HG02588 (cell line): ENCODE measurements around the gene IGF1R.
"Not testable (repeated sequence)": the region's sequence is repeated elsewhere in the genome, so short reads cannot be mapped to it uniquely, and the experiment has no call there.

Experiments used
- ATAC-seq: cut with Tn5 transposase; IDR thresholded peaks from one replicate; pipeline ENCODE4 v1.9.1; 2021; ENCODE audit warnings: mild to moderate bottlenecking, moderate library complexity; ENCODE audit not compliant: unreplicated experiment

IGF1R gene

GRCh38 chr15:98647774-98648653 lies at the start of gene IGF1R:
IGF1R (plus strand) TSS chr15:98648539; CDS start chr15:98649582, 1,043 bp downstream.
- peak; percentile 64 for ATAC-seq

DNA sequence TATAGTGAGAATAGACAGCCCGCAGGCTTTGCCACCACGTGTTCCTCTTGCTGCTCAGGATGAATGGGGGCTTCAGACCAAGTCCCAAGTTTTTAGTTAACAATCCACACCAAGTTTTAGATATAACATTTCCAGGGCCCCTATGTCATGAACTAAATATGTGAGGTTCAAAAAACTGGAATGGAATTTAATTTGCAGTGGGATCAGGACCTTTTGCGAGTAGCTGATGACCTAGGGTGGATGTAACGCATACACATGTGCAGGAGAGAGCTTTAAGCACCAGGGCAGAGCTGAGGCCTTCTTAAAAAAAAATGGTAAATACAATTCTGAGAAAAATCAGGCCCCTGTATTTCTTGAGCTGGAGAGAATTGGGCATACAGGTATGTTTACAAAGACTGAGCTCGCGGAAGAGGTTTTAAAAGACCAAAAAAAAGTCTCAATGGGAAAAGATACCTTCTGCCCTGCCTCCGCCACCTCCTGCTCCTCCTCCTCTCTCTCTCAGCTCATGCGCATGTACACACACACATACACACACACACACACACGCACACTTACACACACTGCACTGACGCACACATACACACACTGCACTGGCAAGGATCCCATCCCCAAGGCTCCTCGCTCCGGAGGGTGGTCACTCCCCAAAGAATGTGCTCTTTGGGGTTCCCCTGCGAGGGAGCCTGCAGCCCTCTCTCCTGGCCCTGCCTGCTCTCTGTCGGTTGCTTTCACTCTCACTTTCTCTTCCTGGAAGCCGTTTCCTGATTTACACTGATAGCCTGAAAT lies 48.2 kb upstream of the IGF1R start:
- peak; percentile 70 for ATAC-seq

DNA sequence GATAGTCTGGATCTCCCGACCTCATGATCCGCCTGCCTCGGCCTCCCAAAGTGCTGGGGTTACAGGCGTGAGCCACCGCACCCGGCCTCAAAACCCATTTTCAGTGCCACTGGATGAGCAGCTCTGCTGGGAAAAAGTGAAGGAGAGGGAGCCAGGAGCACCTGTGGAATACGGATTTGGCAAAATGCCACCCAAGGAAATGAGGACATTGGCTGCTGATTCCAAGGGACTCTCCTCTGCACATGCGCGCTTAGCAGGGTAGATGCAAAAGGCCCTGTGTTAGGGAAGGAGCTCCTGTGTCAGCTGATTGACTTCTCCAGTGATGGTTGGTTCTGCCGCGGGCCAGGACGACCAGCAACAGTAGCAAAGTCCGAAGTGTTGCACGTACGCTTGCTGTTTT lies 43.4 kb upstream of the IGF1R start:
- ATAC-seq, result no peak

DNA sequence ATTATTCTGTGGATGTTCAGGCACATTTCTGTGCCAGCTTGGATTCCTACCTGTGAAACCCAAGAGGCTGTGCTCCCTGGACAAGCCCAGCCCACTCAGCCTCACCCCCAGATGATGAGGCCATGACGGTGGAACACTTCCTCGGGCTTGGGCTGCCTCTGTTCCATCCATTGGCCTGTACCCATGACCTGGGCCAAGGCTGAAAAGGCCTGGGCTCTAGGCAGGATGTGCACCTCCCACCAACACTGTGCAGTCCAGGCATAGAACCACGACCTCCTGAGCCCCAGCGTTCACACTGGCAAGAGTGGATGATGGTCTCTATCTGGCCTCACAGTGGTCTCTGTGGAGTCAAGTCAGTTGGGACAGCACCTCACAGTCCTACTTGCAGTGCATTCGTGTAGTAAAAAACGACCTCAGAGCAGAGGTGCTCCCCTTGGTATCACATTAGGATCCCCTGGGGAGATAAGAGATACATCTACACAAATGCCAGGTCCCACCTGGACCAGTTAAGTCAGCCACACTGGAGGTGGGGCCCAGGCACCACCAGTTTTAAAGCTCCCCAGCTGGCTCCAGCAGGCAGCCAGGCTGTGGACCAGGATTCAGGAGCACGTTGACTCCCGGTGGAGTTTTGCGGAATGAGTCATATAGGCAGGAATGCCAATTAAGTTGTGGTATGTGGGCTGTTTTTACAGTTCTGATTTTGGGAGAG lies 39.0 kb upstream of the IGF1R start:
- no peak for ATAC-seq

DNA sequence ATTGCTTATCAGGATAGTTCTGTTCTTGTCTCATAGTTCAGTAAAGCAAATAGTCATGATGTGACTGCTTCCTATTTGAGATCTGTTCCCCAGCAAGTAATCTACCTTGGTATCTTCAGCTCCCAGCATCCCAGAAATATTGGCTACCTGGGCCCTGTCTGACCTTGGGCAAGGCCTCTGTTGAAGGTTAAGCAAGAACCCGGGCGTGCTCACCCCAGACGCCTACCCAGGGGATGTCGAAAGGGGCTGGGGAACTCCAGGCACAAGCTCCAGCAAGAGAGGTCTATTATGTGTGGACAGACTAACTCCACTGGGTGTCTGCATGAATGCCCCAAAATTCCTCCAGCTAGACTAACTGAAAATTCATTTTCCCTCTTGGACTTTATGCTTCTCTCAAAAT lies 37.3 kb upstream of the IGF1R start:
- no peak for ATAC-seq

GRCh38 chr15:98611808-98612207 lies 36.5 kb upstream of the IGF1R start:
- ATAC-seq, result no peak

DNA sequence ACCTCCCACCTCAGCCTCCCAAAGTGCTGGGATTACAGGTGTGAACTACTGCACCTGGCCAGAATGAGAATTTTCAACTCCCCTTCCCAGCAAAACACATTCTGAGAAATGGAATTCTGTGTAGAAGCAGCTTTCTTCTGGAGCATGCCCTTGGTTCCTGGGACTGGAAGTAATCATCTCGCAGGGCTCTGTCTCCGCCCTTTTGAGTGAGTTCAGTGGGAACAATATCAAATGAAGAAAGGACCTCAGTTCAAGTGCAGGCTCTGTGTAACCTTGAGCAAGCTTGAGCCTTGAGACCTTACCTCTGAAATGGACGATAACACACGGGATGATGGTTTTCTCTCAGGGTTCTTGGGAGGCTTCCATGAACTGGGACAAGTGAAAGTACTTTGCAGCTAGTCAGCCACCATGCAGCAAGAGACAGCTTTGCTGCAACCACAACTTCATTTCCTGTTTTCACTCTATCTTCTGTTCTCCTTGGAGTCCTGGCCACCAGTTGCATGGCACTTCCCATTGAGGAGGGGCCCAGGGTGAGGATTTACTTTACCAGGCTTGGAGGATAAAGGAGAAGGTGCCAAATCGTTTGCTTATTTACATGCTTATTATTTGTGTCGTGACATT lies 35.7 kb upstream of the IGF1R start:
- ATAC-seq, result no peak

DNA sequence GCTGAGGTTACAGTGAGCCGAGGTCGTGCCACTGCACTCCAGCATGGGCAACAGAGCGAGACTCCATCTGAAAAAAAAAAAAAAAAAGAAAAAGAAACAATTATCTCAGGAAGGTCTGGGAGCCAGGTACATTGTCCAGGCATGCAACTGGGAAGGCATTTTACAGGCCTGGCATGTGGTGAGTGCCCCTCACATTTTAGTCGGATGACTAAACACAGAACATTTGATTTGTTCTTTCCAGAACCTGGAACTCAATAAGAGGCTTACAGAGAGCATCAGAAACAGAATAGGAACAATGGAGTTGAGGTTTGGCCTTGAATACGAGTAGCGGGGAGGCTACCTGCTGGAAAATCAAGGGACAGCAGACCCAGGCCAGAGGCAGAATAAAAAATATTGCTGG lies 33.7 kb upstream of the IGF1R start:
- ATAC-seq, result no peak

DNA sequence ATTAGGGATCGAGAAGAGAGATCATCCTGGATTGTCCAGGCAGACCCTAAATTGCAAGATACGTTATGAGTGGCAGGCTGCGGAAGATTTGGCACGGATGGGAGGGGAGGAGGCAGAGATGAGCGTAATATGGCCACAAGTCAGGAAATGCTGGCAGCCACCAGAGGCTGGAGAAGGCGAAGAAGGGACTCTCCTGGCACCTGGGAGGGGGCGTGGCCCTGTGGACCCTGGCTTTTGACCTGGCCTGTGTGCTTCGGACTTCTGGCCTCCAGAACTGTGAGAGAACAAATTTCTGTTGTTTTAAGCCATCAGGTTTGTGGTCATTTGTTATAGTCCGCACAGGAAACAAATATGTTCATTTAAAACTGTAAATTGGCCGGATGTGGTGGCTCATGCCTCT lies 31.9 kb upstream of the IGF1R start:
- ATAC-seq, result no peak

- no peak for ATAC-seq
These were observed 30.9 kb upstream of the IGF1R start for GRCh38 chr15:98617328-98617980.

DNA sequence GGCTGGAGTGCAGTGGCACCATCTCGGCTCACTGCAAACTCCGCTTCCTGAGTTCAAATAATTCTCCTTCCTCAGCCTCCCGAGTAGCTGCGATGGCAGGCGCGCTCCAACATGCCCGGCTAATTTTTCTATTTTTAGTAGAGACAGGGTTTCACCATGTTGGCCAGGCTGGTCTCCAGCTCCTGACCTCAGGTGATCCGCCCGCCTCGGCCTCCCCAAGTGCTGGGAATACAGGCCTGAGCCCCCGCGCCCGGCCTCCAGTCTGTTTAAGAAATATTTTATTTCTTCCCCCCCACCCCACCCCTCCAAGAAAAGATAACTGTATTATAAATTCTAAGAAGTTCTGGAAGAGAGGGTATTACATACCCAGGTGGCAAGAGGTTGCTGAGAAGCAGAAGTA lies 29.8 kb upstream of the IGF1R start:
- ATAC-seq, result not testable (repeated sequence)

- no peak for ATAC-seq
These were observed 28.3 kb upstream of the IGF1R start for GRCh38 chr15:98620020-98620419.

DNA sequence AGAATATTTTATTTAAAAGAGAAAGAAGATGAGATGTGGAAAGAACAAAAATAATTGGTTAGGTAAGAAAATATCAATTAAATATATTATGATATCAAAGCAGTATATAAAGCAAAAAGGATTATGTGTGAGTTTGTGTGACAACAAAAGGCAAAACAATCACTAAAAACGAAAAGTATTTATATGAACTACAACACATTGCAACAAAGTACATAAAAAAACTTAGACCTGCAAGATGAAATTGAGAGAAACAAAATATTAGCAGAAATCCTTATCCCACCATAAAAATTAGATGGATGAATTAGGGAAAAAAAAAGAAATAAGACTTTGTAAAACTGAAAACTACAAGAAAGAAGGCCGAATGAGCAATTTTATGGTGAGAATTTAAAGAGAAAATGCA lies 27.3 kb upstream of the IGF1R start:
- ATAC-seq, result no peak

DNA sequence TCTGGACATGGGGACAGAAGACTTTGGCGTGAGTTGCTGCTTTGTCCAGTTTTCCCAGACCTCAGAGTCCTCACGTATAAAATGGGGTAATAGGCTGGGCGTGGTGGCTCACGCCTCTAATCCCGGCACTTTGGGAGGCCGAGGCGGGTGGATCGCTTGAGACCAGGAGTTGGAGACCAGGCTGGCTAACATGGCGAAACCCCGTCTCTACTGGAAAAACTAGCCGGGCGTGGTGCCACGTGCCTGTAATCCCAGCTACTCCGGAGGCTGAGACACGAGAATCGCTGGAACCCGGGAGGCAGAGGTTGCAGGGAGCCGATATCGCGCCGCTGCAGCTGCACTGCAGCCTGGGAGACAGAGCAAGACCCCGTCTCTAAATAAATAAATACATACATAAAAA lies 22.7 kb upstream of the IGF1R start:
- ATAC-seq, result no peak

- no peak for ATAC-seq
These were observed 22.2 kb upstream of the IGF1R start for GRCh38 chr15:98626153-98626552.

DNA sequence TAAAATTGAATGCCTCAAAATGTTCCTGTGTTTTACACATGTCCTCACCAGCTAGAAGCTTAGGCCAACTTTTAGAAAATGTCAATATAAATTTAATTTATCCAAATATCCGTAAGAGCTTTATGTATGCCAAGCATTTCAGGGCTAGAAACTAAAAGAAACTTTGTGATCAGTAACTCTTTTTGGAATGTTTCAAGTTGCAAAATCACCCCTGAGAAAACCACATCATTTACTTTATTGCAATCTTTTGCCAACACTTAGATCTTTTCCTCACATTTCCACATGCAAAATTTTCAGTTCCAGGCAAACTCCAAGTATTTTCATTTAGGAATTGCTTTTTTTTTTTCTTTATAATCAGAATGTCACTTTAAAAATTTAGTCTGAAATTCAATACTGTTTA lies 20.1 kb upstream of the IGF1R start:
- no peak for ATAC-seq

DNA sequence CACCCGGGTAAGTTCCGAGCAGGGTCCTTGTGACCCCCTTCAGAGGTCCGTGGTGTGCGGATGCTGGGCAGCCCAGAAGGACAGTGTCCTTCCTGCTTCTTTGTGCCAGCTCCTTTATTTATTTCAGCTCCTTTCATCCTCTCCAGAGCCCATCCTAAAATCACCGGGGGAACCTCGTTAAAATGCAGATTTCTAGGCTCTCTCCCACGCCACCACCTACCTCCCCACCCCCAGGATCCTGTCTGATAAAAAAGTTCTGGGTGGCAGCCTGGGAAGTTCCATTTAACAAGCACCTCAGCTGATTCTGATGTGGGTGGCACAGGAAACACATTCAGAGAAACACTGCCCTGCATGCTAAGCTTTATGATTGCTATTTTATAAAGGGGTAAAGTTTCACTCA lies 12.5 kb upstream of the IGF1R start:
- ATAC-seq, result no peak

DNA sequence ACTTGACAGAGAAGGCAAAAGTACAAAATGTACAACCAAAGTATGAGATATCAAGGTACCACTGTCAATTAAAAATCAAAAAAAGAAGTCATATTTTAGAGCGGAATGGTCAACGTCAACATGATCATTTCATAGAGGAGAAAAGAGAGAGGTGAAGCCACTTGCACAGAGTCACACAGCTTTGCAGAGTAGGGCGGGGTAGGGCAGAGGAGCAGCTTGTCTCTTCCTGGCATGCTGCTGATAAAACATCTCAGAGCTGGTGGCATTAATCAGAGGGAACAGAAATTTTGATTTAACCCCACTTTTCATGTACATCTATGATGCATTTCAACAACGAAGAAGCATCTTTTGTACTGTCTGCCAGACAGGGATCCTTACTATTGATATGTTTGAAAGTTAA lies 5.2 kb upstream of the IGF1R start:
- no peak for ATAC-seq

DNA sequence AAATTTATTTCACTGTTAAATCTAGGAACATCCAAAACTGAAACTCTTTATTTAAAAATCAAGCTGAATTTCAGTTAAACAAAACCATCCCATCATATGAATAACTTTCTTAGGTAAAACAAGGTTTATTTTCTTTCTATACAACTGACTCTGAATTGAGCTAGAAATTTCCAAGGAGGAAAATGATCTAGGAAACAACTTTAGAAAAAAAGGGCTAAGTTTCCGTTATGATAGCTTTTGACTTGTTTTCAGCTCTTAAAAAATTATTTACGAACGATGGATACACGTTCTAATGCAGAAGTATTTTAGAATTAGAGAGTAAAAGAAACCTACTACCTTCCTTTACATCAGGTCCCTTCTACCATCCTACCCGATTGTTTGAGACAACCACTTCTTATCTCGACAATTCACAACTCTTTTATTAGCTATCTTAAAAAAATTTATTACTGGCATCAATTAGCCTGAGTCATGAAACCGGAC lies 1.8 kb upstream of the IGF1R start:
- ATAC-seq, result no peak

- ATAC-seq, result peak; percentile 45
These were observed 1.1 kb upstream of the IGF1R start for GRCh38 chr15:98647026-98647773.
